NCI-H187 treated with DMSO at 0.1 percent for 48 hours (cell line): ENCODE measurements around the gene RHBDD3.
"Not testable (repeated sequence)": the region's sequence is repeated elsewhere in the genome, so short reads cannot be mapped to it uniquely, and the experiment has no call there.

Source experiments
- DNase-seq: peaks from one replicate; lab custom pipeline; 2025; lab: John Stamatoyannopoulos, UW

Gene RHBDD3

DNA sequence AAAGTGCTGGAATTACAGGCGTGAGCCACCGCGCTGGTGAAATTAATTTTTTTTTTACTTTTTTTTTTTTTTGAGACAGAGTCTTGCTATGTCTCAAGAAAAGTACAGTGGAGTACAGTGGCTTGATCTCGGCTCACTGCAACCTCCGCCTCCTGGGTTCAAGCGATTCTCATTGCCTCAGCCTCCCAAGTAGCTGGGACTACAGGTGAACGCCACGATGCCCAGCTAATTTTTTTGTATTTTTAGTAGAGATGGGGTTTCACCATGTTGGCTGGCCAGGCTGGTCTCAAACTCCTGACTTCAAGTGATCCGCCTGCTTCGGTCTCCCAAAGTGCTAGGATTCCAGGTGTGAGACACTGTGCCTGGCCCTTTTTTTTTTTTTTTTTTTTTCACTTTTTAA lies 19.9 kb downstream of the RHBDD3 start:
- DNase-seq: not testable (repeated sequence)

DNA sequence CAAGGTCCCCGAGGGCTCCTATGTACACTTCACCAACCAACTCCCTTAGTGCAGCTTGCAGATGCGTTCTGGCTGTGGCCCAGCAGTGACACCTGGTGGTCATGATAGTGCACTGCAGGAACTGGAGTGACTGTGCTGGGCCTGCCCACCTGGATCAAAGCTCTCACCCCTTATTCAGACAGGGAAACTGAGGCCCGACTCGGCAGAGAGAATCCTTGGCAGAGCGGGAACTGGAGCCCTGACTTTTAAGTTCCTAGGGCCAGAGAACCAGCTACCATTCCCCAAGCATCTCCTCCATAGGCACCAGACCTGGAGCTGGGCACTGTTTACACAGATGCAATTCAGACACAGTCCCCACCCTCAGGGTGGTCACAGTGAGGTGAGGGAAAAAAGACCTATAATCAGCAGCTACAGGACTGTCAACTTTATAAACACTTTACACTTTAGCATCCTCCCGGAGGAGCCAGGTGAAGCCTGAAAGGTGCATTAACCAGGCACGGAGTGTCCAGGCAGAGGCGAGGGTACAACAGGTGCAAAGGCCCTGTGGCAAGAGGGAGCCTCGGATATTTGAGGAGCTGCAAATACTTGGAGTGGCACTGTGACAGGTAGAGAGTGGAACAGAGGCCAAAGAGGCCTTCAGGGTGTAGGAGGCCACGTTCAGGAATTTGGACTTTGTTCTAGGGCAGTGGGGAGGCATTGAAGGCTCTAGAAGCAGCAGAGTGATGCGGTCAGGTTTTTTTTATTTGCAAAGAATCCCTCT lies 22.0 kb downstream of the RHBDD3 start:
- no peak for DNase-seq

DNA sequence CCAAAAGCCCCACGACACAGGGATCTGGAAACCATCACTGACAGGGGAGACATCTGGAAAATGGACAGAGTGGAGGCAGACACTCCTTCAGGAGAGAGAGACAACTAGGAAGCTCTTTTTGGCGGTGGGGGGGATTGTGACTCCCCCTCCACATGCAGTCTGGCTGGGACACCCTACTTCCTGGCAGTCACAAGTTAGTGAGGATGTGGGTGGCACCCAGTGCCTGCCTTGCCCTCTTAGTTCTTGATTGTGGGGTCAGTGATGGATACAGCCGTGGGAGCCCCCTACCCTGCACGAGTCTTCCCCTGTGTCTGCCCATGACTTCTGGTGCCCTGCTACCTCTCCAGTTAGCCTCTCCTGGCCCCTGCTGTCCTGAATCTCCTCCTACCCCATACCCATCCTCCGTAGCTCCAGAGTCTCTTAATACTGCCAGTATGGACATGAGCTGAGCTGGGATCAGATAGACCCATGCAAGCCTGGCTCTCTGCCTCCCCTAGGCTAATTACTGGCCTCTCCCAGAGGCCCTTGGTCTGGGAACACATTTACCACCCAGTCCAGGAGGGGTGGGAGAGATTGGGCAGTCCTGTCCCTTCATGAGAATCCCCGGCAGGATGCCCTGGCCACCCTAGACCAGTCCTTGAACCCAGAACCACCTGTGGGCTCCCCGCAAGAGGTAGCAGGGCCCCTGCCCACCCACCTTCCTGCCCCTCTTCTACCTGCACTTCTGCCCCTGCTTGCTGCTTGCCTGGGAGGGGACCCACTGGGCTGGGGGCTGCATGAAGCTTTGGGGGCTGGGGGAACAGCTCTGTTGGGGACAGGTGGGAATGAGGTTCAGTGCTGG lies 22.8 kb downstream of the RHBDD3 start:
- no peak for DNase-seq

DNA sequence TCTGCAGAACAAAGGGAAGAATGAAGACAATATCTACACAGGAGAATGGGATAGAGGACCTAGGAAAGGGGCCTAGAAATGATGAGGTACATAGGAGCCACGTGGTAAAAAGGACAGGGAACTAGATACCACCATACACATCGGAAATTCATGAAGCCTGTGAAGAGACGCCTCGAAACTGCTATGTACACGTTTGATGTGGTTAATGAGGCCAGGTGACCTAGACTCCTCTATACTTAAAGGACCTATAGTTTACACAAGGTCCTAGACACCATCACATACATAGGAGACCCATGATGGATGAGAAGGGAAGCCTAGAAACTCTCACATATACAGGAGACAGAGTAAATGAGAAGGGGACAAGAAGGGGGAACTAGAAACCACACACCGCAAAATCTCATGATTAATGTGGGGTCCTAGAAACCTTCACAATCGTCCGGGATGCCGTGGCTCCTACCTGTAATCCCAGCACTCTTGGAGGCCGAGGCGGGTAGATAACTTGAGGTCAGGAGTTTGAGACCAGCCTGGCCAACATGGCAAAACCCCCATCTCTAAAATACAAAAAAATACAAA lies 23.8 kb downstream of the RHBDD3 start:
- no peak for DNase-seq

DNA sequence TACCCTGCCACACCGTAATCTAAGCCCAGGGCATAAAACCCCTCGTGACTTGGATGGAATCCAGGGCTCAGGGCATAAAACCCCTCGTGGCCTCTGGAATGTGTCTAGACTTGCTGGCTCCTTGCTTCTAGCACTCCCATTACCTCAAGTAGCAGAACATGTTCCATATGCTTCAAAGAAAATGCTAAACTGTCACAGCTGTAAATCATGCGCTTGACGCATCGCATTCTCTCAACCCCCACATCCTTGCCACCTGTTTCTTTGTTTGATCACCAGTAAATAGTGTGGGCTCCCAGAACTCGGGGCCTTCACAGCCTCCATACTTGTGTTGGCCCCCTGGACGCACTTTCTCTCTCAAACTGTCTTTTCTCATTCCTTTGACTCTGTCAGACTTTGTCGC lies 27.3 kb downstream of the RHBDD3 start:
- DNase-seq: not testable (repeated sequence)

DNA sequence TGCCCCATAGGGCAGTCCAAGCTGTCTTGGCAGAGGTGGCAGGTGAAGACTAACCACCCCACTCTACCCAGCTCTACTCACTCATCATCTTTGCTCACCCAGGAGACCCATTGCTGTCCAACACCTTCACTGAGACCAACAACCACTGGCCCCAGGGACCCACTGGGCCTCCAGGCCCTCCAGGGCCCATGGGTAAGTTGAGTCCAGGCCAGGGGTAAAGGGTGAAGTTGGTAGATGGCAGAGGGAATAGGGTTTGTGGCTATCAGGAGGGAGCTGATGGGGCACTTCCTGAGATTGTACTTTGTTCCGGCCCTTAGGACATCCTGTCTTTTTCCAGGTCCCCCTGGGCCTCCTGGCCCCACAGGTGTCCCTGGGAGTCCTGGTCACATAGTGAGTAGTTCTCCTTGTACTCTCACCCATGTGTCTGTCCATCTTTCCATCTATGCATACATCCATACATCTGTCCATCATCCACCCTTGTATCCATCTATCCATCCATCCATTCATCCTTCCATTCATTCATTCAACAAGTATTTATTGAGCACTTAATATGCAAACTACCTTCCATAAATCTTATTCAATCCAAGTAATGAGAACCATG lies 34.4 kb downstream of the RHBDD3 start:
- DNase-seq: no peak

DNA sequence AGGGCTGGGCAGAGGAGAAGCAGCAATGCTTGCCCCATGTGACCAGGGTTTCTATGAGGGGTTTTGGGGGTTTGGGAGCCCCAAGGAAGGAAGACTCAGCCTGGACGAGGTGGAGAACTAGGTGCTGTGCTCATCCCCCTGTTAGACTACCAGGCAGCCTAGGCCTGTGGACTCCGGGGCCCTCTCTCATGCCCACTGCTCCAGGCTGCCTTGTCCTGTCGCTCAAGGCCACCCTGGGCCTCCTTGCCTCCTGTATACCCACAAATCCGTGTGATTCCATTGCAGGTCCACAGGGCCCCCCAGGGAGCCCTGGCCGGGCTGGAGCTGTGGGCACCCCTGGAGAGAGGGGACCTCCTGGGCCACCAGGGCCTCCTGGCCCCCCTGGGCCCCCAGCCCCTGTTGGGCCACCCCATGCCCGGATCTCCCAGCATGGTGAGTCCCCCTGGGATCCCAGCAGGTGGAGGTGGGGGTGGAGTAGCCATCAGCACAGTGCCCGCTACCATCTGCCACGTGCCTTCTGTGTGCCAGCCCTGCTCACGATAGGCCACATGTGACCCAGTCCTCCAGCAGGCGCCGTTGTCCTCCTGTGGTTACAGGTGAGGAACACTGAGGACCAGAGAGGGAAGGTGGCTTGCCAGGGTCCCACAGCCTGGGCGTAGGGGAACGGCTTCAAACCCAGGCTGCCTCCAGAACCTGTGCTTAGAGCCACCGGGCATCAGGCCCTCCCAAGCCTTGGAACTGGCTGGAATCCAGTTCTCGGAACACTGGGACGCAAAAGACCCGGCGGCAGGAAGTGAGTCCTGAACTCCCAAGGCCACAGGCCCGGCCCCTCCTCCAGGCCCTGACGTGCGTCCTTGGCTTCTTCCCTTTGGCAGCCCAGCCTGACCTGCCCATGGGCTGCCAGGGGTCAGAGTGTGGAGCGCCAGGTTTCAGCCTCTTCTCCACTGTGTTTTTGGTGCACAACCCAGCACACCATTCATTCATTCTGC lies 35.5 kb downstream of the RHBDD3 start:
- no peak for DNase-seq

DNA sequence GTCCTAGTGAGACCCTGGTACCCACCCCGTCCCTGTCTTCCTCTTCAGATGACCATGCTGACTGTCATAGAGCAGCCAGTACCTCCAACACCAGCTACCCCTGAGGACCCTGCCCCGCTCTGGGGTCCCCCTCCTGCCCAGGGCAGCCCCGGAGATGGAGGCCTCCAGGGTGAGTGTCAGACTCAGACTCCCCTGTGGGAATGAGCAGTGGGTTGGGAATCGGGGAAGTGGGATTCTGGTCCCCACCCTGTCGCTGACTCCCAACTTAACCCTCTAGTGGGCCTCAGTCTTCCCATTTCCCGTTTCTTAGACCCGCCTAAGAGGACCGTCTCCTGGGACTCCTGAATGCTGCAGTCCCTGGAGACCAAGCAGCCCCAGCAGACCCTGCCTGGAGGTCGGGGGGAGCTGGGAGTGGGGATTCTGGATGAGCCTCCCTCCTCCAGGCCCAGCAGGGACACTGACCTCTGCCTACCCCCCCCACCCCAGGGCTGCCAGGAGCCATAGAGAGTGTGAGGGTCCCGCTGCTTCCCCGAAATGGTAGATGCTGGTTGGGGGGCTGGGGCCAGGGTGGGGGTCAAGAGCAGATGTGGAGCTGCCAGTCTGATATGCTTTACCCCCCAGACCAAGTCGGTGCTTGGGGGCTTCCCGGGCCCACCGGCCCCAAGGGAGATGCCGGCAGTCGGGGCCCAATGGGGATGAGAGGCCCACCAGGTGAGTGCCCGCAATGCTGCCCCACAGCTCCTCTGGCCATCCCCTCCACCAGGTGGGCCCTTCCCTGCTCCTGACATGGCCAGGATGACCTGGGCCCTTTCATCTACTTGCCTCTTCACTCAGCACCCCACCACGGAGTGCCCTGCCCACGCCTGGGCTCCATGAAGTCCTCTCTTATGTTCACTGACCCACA lies 36.6 kb downstream of the RHBDD3 start:
- no peak for DNase-seq

DNA sequence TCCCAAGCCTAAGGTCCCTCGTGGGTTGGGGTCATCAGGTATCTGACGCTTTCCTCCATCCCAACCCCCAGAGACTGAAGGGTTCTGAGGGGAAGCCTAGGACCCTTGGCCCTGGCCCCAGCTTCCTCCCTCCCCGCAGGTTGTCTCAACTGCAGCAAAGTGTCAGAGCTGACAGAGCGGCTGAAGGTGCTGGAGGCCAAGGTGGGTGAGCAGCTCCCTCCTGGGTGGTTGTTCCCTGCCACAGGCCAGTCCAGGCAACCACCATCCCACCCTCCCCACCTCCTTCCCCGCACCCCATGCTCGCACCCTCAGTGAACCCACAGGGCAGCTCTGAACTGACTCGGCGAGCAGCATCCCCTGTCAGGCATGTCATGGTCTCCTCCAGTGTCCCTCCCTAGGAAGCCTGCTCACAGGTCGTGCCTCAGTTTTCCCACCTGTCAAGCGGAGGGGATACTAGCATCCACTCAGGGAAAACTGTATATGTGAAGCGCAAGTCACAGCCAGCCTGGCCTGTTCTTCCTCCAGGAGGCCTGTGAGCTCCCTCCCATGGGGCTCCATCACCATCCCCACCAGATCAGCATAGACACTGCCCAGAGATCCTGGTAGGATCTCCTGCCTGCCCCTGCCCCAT lies 41.3 kb downstream of the RHBDD3 start:
- no peak for DNase-seq

DNA sequence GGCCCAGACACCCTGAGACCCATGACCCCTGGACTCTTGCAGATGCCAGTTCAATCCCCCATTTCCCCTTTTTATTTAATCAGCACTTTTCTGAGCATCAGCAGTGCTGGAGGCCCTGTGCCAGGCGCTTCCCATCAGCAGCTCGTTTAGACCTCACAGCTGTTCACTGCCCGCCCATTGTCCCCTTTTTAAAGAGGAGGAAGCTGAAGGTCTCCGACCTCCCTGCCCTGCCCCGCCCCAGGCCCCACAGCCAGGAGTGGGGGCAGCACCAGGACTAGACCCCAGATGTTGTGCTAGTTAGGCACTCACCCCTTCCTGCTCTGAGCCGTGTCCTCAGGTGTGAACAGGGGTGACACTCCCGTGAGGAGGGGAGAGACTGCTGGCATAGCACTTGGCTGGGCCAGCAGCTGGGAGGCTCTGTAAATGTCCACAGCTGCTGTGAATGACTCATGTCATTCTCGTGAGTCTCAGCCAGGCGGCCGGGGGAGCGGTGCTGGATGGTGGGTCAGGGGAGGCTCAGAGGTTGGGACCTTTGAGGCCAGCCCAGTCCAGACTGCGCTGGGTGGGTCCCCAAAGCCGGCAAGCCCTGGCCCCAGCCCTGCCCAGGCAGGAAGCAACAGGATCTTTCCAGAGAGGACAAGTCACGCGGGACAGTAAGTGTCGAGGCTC lies 42.2 kb downstream of the RHBDD3 start:
- no peak for DNase-seq

DNA sequence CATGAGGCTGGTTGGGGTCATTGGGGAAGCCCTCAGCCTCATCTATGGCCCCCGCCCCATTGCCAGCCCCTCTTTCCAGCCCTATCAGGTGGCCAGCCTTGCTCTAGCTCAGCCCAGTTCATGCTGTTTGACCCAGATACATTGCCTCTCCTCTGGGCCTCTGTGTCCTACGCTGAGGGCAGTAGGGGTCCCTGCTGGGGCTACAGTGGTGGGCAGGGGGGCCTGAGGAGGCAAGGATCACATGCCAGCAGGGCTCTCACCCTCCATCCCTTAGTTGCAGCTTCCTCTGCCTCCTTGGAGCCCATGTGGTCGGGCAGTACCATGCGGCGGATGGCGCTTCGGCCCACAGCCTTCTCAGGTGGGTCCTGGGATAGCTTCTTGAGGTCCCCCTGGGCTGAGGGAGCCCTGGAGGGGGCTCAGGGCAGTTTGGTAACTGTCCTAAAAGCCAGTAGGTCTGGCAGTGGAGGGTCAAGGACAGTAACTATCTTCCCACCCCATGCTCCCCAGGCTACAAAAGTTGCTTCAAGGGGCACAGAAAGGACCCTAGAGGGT lies 42.8 kb downstream of the RHBDD3 start:
- no peak for DNase-seq

DNA sequence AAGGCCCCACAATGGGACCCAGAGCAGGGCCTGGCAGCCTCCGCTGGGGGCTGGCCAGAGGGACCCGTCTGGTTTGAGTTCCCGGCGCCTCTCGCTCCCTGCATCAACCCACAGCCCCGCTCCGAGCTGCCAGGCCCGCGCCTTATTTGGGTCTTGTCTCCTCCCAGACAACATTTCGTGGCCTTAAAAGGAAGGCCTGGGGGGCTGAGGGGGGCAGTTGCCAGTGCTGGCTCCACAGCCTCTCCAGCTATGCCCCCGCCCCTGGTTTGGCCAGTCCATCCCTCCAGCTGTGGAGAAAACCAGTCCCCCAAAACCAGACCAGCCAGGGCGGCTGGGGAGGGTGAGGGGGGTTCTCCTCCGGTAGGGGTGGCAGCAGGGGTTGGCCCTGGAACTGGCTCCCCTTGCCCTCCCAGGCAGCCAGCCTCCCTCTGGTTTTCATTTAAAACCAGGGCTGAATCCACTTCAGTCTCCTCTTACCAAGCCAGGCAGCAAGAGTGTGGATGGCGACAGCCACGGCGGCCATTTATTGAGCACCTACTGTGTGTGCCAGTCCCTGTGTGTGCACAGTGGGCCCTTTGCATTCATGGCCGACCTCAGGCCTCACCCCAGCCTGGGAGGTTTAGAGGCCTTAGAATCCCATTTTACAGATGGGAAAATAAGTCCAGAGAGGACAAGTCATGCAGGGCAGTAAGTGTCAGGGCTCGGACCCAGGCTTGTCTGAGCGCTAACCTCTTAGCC lies 43.5 kb downstream of the RHBDD3 start:
- DNase-seq: no peak

DNA sequence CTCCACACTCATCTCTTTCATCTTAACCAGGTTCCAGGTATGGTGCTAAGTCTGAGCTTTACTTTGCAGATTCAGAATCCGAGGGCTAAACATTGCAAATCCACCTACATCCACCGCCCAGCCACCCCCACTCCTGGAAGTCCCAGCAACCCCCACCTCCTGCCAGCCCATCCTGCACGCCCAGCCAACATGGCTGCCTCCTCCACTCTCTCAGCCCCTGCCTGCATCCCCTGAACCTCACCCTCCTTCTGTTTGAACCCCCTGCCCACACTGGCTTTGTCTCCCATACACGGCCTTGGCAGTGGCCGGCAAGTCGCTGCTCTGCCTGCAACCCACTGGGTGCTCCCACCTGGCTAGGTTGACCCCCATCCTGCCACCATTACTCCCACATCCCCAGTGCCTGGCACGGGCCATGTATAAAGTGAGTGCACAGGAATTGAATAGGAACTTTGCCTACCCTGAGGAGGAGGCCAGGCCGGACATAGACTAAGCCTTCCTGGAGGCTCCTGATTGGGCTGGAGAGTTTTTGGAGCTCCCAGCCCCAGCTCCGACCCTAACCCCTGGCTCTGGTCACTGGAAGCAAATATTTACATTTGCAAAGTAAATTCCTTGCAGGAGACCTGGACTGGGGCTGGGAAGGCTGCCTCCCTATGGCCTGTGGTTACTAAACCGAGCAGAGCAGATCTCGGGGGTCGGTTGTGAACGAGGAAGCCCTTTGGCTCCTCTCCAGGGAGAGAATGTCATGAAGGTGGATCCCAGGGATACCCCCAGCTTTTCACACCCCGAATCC lies 47.7 kb downstream of the RHBDD3 start:
- no peak for DNase-seq

DNA sequence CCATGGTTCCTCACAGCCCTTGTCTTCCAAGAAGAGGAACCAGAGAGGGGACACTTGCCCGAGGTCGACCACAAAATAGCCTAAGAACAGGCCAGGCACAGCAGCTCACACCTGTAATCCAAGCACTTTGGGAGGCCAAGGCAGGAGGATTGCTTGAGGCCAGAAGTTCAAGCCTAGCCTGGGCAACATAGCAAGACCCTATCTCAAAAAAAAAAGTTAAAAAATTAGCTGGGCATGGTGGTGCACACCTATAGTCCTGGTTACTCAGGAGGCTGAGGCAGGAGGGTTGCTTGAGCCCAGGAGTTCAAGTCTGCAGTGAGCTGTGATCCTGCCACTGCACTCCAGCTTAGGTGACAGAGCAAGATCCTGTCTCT lies 48.4 kb downstream of the RHBDD3 start:
- DNase-seq: not testable (repeated sequence)

DNA sequence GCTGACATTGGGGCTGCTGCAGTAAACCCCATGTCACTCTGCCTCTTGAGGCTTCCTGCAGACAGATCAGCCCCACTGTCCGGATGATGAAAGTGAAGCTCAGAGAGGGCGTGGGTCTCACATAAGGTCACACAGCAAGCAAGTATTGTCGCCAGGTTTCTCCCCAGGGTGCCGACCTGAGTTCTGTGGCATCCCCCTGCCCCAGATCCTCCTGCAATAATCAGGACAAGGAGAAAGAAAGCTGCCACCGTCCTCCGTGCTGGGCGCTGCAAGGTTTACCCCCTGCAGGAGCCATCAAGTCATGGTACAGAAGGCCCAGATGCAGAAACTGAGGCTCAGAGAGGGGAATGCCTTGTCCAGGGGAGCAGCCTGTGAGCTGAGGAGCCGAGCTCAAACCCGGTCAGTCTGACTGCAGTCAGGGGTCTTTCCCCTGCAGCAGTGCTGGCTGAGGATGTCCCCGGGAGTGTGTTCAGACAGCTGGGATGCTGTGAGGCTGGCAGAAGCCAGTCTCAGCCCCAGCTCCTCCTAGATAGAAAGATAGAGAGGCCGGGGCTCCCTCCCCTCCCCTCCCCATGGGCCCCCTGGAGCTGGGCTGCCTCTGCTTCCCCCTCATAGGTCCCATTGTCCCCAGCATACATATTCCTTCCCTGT lies 48.9 kb downstream of the RHBDD3 start:
- DNase-seq: no peak

DNA sequence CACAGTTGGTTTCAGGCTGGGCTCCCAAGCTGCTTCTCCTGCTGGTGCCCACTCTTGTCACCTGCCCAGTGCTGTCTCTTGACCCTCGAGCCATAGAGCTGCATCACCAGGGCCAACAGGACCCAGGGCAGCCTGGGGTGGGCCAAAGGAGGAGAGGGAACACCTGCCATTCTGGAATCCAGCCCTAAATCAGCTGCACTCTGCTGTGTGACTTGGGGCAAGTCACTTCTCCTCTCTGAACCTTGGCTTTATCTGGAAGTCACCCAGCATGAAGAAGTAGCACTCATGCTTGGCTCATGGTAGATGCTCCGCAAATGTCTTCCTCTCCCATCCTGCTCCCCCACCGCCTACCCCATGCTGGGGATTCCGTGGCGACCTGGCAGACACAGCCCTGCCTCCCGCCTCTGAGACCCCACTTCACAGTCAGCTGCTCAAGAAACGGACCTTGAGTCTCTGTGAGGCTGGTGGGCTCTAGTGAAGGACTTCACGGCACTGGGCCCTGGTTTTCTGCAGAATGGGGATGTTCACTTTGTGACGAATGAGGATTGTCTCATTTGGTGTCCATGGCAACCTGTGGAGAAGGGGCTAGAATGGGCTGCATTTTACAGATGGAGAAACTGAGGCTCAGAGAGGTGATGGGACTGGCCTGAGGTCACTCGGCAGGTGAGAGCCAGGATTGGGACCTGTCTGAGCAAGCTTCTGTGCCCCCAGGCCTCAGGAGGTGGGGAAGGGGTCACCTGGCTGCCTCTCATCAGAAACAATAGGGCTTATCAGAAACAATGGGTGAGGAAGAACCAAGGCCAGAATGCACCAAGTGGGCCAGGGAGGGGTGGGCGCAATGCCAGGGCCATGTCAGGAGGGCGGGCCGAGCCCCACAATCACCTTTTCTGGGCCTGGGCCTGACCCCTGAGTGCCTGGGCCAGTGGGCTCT lies 49.7 kb downstream of the RHBDD3 start:
- no peak for DNase-seq
